GM19193 (cell line): ENCODE results near the gene AIG1.

Source experiments
- POLR2A ChIP-seq: IDR thresholded peaks from 4 replicates; pipeline ENCODE4 v1.6.1; 2011; ENCODE audit not compliant: insufficient read depth, insufficient read length; ENCODE audit errors: extremely low read depth

AIG1 gene

GRCh38 chr6:143264986-143265764, 204.5 kb downstream of the AIG1 start:
- TF ChIP-seq POLR2A = no peak

DNA sequence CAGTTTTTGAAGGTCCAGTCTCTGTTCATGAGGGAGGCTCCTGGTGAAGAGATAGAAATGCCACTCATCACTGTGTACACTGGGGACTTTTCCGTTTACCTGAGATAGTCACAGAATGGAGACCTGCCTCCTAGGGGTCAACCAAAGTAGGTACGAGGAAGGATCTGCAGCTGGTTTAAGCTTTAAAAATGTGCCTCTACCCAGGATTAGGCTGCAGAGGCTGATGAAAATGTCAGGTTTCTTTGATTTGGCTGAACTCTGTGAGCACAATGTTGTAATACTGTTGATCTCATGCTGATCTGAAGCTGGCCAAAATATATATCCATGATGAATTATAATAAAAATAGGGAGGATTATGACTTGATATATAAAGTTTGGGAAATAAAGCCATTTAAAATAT, 207.1 kb downstream of the AIG1 start:
- no peak for TF ChIP-seq POLR2A

GRCh38 chr6:143268439-143268838, 207.8 kb downstream of the AIG1 start:
- no peak for TF ChIP-seq POLR2A

GRCh38 chr6:143270026-143270425, 209.3 kb downstream of the AIG1 start:
- no peak for TF ChIP-seq POLR2A

DNA sequence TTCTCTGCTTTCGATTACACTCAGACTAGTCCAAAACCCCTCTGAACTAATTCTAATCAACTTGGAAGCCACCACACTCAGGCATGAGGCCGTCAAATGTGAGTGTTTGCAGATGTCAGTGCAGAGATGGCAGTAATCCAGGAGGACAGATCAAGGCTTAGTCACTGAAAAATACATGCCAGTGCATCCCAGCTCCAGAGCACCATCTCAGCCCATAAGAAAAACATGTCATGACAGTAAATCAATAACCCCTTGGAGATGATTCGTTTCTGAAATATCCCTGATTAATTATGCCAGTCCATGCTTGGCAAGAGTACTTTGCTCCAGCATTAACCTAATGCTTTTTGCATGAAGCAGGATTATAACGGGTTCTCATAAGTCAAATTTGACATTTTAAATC, 210.3 kb downstream of the AIG1 start:
- TF ChIP-seq POLR2A = no peak

DNA sequence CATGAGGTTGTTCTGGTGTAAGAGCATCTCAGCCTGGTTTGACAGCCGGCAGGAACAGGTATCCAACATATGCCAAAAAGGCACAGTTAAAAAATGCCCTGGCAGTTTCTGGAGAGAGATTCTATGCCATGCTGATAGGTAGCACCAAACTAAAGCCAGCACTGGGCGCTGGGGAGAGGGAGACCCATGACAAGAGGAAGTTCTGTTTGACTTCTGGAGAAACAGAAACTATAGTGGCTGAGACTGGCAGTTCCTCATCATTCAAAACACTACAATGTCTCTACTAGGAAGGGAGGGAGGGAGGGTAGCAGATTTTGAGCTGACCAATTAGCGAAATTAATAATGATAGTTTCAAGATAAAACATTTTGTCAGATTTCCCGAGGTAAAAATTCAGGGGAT, 215.7 kb downstream of the AIG1 start:
- TF ChIP-seq POLR2A = no peak

DNA sequence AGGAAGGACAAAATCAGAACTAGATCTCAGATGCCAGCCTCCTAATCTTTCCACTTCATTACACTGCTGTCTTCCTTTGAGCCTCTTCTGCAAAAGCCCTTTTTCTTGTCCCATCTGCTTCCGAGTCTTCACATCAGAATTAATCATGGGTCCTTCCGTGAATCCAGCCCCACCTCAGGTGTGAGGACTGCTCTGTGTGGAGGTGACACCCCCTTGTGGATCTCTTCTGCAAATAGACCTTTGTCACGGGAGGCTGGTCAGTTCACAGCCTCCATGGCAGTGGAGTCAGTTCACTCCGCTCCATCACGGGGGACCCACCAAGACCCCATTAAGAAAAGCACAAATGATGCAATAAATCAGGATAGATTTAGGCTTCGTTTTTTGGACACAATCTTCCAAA, 218.7 kb downstream of the AIG1 start:
- TF ChIP-seq POLR2A = no peak

DNA sequence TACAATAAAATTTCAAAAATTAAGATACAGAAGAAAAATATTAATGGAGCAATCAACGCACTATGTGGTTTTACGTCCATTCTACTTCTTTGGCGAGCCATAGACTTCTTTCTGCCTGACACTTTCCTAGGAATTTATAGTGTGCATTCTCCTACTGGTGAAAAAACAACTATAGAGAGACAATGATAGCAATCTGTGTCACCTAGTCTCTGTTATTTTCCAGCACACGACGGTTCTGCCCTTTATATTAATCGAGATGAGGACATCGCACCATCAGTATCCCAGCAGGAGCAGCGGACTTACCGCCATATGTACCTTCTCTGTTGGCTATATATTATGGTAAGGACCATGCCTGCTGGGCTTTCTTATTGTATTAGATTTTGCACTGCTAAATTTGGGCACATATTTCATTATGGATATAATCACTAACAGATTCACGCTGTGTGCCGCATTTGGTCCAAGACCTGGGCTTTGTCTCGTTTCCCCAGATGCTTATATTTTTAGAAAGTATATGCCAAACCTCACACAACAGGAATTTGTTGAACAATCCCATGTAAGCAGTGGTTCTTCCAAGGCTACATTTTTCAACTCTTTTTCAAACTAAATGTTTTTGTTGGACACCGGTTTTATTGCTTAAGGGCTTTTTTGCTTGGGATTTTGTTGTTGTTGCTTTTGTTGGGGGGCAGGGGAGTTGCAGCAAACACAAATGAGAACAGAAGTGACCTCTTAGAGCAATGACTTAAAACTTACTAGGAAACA, 223.4 kb downstream of the AIG1 start:
- TF ChIP-seq POLR2A = no peak

- no peak for TF ChIP-seq POLR2A
Observed at GRCh38 chr6:143286251-143286795, 225.6 kb downstream of the AIG1 start.

GRCh38 chr6:143288923-143289322, 228.2 kb downstream of the AIG1 start:
- TF ChIP-seq POLR2A = no peak

DNA sequence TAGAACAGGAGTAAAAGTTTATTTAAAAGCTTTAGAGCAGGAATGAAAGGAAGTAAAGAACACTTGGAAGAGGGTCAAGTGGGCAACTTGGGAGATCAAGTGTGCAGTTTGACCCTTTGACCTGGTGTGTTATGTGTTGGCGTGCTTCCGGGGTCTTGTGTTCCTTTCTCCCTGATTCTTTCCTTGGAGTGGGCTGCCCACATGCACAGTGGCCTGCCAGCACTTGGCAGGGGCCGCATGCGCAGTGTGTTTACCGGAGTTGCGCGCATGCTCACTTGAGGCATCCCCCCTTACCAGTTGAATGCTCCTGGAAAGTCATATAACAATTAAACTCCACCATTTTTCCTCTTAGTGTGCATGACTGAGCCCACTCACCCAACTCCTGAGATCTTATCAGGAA, 229.5 kb downstream of the AIG1 start:
- TF ChIP-seq POLR2A = no peak

- TF ChIP-seq POLR2A = no peak
Observed at GRCh38 chr6:143293523-143293922, 232.8 kb downstream of the AIG1 start.

DNA sequence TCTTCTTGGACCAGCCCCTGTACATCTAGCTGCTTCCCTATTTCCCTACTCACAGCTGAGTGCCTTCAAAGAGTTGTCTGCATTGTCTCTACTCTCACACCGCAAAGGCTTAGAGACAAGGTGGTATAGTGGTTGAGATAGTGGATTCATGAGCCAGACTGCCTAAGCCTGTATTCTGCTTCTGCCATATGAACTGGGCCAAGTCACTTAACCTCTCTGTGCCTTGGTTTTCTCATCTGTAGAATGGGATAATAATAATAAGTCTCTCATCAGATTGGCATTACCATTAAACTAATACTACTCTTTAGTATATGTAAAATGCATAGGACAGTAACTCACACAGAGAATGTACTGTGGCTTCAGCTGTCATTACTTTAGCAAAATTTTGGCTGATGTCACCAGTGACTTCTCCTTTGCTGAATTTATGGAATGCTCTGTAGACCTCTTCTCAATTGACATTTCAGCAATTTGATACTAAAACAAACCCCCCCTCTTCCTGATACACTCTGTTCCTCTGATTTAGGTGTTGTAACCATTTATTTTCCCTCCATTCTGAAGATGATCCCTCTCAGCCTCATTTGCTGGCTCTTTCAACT, 233.7 kb downstream of the AIG1 start:
- TF ChIP-seq POLR2A = no peak

GRCh38 chr6:143295932-143296331, 235.2 kb downstream of the AIG1 start:
- no peak for TF ChIP-seq POLR2A

DNA sequence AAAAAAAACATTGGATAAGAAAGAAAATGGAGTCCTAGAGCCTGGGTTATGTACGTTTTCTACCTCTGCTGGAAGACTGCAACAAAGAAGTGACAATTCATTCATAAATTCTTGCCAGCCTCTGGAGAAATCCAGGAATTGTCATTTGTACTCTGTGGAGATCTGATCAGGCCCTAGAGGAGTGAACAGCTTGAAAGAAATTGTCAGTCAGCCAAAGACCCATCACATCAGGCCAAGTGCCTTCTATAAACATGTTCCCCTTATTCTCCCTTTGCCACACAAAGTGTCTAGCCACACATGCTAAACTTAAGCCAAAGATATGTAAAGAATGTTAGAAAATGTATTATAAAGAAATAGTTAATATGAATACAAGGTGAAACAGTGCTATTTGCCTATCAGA, 237.4 kb downstream of the AIG1 start:
- TF ChIP-seq POLR2A = no peak
